ENCODE measurements around the gene ELMOD1.

GRCh38 chr11:107621081-107621480, 30.1 kb downstream of the ELMOD1 start:
- TF ChIP-seq CTCF (IDR thresholded peaks at IDR 0.05; ENCODE audit: low read depth, low read length) (no peak), EZH2phosphoT487 (IDR thresholded peaks at IDR 0.05; ENCODE audit: low read depth) (no peak)

Data from OCI-LY3 (cell line).